ENCODE results near the gene NTNG2. TPM values are rescaled to one million over a fixed set of nuclear protein-coding genes. Genes with fewer than 3 reads are reported as not detected.

Gene NTNG2
- total and polyA plus RNA-seq, 2 donors (not counting 1 experiment from before 2014, with no cell fraction given), result 5.0 to 6.6 TPM

DNA sequence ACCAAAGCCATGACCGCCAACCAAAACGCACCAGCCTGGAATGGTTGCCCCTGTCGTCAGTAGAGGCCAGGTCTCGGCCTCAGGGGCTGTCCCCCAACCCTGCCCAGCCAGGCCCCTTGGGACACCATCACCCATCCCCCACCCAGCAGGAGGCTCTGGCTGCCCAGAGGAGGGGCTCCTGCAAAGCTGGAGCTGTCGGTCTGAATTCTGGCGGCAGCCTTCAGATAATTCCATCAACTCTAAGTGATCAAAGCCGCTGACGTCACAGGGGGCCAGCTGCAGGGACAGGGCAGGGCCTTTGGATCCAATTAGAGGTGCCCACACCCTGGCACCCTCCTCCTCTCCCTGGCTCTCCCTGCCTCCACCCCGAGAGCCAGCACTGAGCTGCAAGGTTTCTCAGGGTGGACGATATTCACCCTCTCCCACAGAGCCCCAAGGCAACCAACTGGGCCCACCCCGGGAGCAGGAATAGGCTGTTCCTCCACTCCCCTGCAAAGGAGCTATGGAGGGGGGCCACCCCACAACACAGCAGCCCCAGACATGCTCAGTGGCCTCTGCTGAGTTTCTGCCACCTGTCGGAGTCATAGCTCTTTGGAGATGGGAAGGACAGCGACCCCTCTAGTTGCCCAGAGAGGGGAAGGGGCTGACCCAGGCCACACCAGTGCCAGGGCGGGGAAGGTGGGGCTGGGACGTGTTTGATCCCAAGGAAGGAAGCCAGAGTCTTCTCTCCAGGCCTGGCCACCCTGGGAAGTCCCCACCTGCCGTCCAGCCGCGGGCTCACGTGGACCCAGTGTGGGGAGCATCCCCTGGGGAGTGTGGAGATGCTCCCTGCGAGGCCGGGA is 78.4 kb downstream of the NTNG2 start:
- H3K27me3 Mint-ChIP-seq, result no peaks in the 10 kb centered on the region
- Histone ChIP-seq H3K9ac (ENCODE audit: low read length) (no peak overlapping the region), H3K79me2 (ENCODE audit: control insufficient read depth, insufficient read depth, low read length) (no peaks in the 10 kb centered on the region), H4K20me1 (ENCODE audit: control insufficient read depth, insufficient read depth, low read length, poor library complexity, severe bottlenecking) (no peaks in the 10 kb centered on the region), H3K4me3 (ENCODE audit: control extremely low read depth in 1 of 5, extremely low read depth in 1 of 5, insufficient read depth in 1 of 5, low read depth in 2 of 5, low read length in 4 of 5) (peak overlapping the region in 4 of 5 experiments; percentile 41 to 82 (median 70)), H3K27ac (ENCODE audit: low read length in 2 of 2) (peak overlapping the region in 1 of 2 donors; percentile 18), H3K36me3 (replicated peaks in 1 of 2; ENCODE audit: control extremely low read depth in 1 of 2, control insufficient read depth in 1 of 2, extremely low read depth in 1 of 2, insufficient read depth in 2 of 2, low read length in 1 of 2) (no peaks in the 10 kb centered on the region), H3K4me1 (ENCODE audit: control insufficient read depth in 2 of 2, insufficient read depth in 2 of 2, low read length in 2 of 2) (peaks cover 7 to 24% of the 10 kb centered on the region in 2 donors), H3K27me3 (replicated peaks in 1 of 4; ENCODE audit: control extremely low read depth in 1 of 4, control insufficient read depth in 3 of 4, insufficient read depth in 4 of 4, low read length in 3 of 4) (peaks cover 0 to 4% (median under 1%) of the 10 kb centered on the region in 4 experiments), H3K4me2 (replicated peaks; ENCODE audit: low read depth, low read length, poor library complexity, severe bottlenecking) (peak overlapping the region; percentile 86), H3K9me3 (ENCODE audit: control extremely low read depth in 1 of 3, control insufficient read depth in 2 of 3, insufficient read depth in 1 of 3, low read length in 2 of 3) (no peaks in the 10 kb centered on the region), H2AFZ (ENCODE audit: insufficient read depth, low read depth, low read length, poor library complexity, severe bottlenecking) (peak overlapping the region; percentile 86)
- DNase-seq (no peak), ATAC-seq (ENCODE audit: low read depth) (no peak)
- ChIA-PET POLR2A (interaction anchor here (1.4 kb wide), 1 partner anchor 78 kb away, joined by 3 read pairs; the partner anchor contains the start of gene NTNG2), CTCF (interaction anchor here (0.7 to 10.9 kb wide), 8 partner anchors 10 to 479 kb away, joined by 3 to 144 read pairs (median 3); partner anchors contain the start of gene NTNG2)
- peak overlapping the region; percentile 97 for H3K4me3 Mint-ChIP-seq
- H3K27ac Mint-ChIP-seq, result peak overlapping the region; percentile 97
- peaks cover 17% of the 10 kb centered on the region for H3K4me1 Mint-ChIP-seq
- TF ChIP-seq, protein P1, sequence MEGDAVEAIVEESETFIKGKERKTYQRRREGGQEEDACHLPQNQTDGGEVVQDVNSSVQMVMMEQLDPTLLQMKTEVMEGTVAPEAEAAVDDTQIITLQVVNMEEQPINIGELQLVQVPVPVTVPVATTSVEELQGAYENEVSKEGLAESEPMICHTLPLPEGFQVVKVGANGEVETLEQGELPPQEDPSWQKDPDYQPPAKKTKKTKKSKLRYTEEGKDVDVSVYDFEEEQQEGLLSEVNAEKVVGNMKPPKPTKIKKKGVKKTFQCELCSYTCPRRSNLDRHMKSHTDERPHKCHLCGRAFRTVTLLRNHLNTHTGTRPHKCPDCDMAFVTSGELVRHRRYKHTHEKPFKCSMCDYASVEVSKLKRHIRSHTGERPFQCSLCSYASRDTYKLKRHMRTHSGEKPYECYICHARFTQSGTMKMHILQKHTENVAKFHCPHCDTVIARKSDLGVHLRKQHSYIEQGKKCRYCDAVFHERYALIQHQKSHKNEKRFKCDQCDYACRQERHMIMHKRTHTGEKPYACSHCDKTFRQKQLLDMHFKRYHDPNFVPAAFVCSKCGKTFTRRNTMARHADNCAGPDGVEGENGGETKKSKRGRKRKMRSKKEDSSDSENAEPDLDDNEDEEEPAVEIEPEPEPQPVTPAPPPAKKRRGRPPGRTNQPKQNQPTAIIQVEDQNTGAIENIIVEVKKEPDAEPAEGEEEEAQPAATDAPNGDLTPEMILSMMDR (IDR thresholded peaks at IDR 0.05), result no peak
- no peak for TF ChIP-seq EZH2 (IDR thresholded peaks at IDR 0.05; ENCODE audit: borderline replicate concordance, insufficient read depth, low read depth, low read length, poor library complexity, severe bottlenecking)
- no peaks in the 10 kb centered on the region for H3K9me3 Mint-ChIP-seq (ENCODE audit: insufficient read depth)
- WGBS (ENCODE audit: insufficient coverage), result 64% methylated on average over 20 of the region's 21 CpGs
- intact Hi-C loops (cut with micrococcal nuclease), result loop anchor here (2.0 to 5.0 kb wide), 4 partner anchors 19 to 963 kb away; partner anchors contain the start of gene FAM78A
